ENCODE results near the gene MAP2K5. TPM values are rescaled to one million over a fixed set of nuclear protein-coding genes. Genes with fewer than 3 reads are reported as not detected.

MAP2K5 gene
- 26.1 and 26.9 TPM in 2 replicates for total RNA-seq
- long read RNA-seq, transcript MAP2K5-201 (22 exons, 2,347 nt): major isoform, 5 of 14 reads
- long read RNA-seq, partial matches to known transcripts: 0 of 14 reads
- long read RNA-seq, other reads (novel, unspliced or antisense): 6 of 14 reads

- H3K9me3 Mint-ChIP-seq (ENCODE audit: unreplicated experiment): no peaks in the 10 kb centered on the region
- H3K4me1 Mint-ChIP-seq (ENCODE audit: unreplicated experiment): peaks cover 31% of the 10 kb centered on the region
- no peaks in the 10 kb centered on the region for H3K27me3 Mint-ChIP-seq (ENCODE audit: unreplicated experiment)
- peak within 1 kb of the TSS; percentile 86 for H3K4me3 Mint-ChIP-seq (ENCODE audit: unreplicated experiment)
- no peak for TF ChIP-seq CTCF (IDR thresholded peaks at IDR 0.05)
- H3K36me3 Mint-ChIP-seq (ENCODE audit: unreplicated experiment): peaks cover 8% of the 10 kb centered on the region
- H3K27ac Mint-ChIP-seq (ENCODE audit: unreplicated experiment): peak within 1 kb of the TSS; percentile 88
- DNase-seq (ENCODE audit: extremely low spot score, unreplicated experiment): peak; percentile 93
Measured at GRCh38 chr15:67542420-67543347, at the start of gene MAP2K5. Gene MAP2K5, plus strand, starts transcription at chr15:67542703. Its CDS starts 633 bp downstream, at chr15:67543336.

- no peaks in the 10 kb centered on the region for H3K4me1 Mint-ChIP-seq (ENCODE audit: unreplicated experiment)
- H3K27me3 Mint-ChIP-seq (ENCODE audit: unreplicated experiment): peaks cover 2% of the 10 kb centered on the region
- no peak overlapping the region for H3K27ac Mint-ChIP-seq (ENCODE audit: unreplicated experiment)
- peaks cover 4% of the 10 kb centered on the region for H3K36me3 Mint-ChIP-seq (ENCODE audit: unreplicated experiment)
- H3K4me3 Mint-ChIP-seq (ENCODE audit: unreplicated experiment): no peak overlapping the region
- TF ChIP-seq CTCF (IDR thresholded peaks at IDR 0.05): no peak
- H3K9me3 Mint-ChIP-seq (ENCODE audit: unreplicated experiment): no peaks in the 10 kb centered on the region
- no peak for DNase-seq (ENCODE audit: extremely low spot score, unreplicated experiment)
Measured at GRCh38 chr15:67495585-67495984, 46.9 kb upstream of the MAP2K5 start.

GRCh38 chr15:67501177-67501835 lies 41.2 kb upstream of the MAP2K5 start:
- peaks cover 2% of the 10 kb centered on the region for H3K27me3 Mint-ChIP-seq (ENCODE audit: unreplicated experiment)
- H3K27ac Mint-ChIP-seq (ENCODE audit: unreplicated experiment): no peak overlapping the region
- H3K9me3 Mint-ChIP-seq (ENCODE audit: unreplicated experiment): no peaks in the 10 kb centered on the region
- H3K36me3 Mint-ChIP-seq (ENCODE audit: unreplicated experiment): peaks cover 2% of the 10 kb centered on the region
- DNase-seq (ENCODE audit: extremely low spot score, unreplicated experiment): no peak
- H3K4me3 Mint-ChIP-seq (ENCODE audit: unreplicated experiment): no peak overlapping the region
- TF ChIP-seq CTCF (IDR thresholded peaks at IDR 0.05): peak; percentile 63
- H3K4me1 Mint-ChIP-seq (ENCODE audit: unreplicated experiment): peaks cover 16% of the 10 kb centered on the region

GRCh38 chr15:67501836-67502461 lies 40.6 kb upstream of the MAP2K5 start:
- no peaks in the 10 kb centered on the region for H3K9me3 Mint-ChIP-seq (ENCODE audit: unreplicated experiment)
- H3K36me3 Mint-ChIP-seq (ENCODE audit: unreplicated experiment): no peaks in the 10 kb centered on the region
- peaks cover 2% of the 10 kb centered on the region for H3K27me3 Mint-ChIP-seq (ENCODE audit: unreplicated experiment)
- H3K4me3 Mint-ChIP-seq (ENCODE audit: unreplicated experiment): no peak overlapping the region
- DNase-seq (ENCODE audit: extremely low spot score, unreplicated experiment): no peak
- no peak for TF ChIP-seq CTCF (IDR thresholded peaks at IDR 0.05)
- peaks cover 18% of the 10 kb centered on the region for H3K4me1 Mint-ChIP-seq (ENCODE audit: unreplicated experiment)
- no peak overlapping the region for H3K27ac Mint-ChIP-seq (ENCODE audit: unreplicated experiment)

Data from osteocyte (in vitro differentiated cells).